BLaER1 (cell line): ENCODE results near the gene GPR39.

ENCODE experiments used
- H3K27ac ChIP-seq: shearing (Covaris generic); formaldehyde crosslinking; 2 replicates; pipeline ENCODE4 v1.8.1; 2022
- H3K27me3 ChIP-seq: shearing (Covaris generic); formaldehyde crosslinking; 2 replicates; pipeline ENCODE4 v1.8.1; 2022
- H3K36me3 ChIP-seq: shearing (Covaris generic); formaldehyde crosslinking; 2 replicates; pipeline ENCODE4 v1.8.1; 2022
- H3K4me1 ChIP-seq: shearing (Covaris generic); formaldehyde crosslinking; 2 replicates; pipeline ENCODE4 v1.8.1; 2022
- H3K4me2 ChIP-seq: shearing (Covaris generic); formaldehyde crosslinking; 2 replicates; pipeline ENCODE4 v1.8.1; 2022
- H3K4me3 ChIP-seq: shearing (Covaris generic); formaldehyde crosslinking; 2 replicates; pipeline ENCODE4 v1.8.1; 2022
- H3K9ac ChIP-seq: shearing (Covaris generic); formaldehyde crosslinking; 2 replicates; pipeline ENCODE4 v1.8.1; 2022
- H3K9me3 ChIP-seq: shearing (Covaris generic); formaldehyde crosslinking; 2 replicates; pipeline ENCODE4 v1.8.1; 2022
- H4K20me1 ChIP-seq: shearing (Covaris generic); formaldehyde crosslinking; 2 replicates; pipeline ENCODE4 v1.8.1; 2022
- Cebpa-rat ChIP-seq: shearing (Covaris generic); IDR thresholded peaks from 2 replicates; pipeline ENCODE4 v1.8.1; 2022

The GPR39 gene

GRCh38 chr2:132604561-132604960 lies 188.0 kb downstream of the GPR39 start:
- H3K4me1 ChIP-seq = no peaks in the 10 kb centered on the region
- no peak overlapping the region for H3K4me2 ChIP-seq
- no peak overlapping the region for H3K9ac ChIP-seq

GRCh38 chr2:132605236-132606180 lies 188.9 kb downstream of the GPR39 start:
- H3K27ac ChIP-seq = no peak overlapping the region
- H3K4me1 ChIP-seq = no peaks in the 10 kb centered on the region
- no peaks in the 10 kb centered on the region for H4K20me1 ChIP-seq
- no peaks in the 10 kb centered on the region for H3K36me3 ChIP-seq
- no peaks in the 10 kb centered on the region for H3K9me3 ChIP-seq
- H3K4me2 ChIP-seq = no peak overlapping the region
- no peaks in the 10 kb centered on the region for H3K27me3 ChIP-seq
- no peak overlapping the region for H3K9ac ChIP-seq
- H3K4me3 ChIP-seq = no peak overlapping the region
- no peak for TF ChIP-seq Cebpa-rat

More at GRCh38 chr2:132604561-132604960, 188.0 kb downstream of the GPR39 start:
- Histone ChIP-seq H3K4me3 (no peak overlapping the region), H3K36me3 (no peaks in the 10 kb centered on the region), H3K27ac (no peak overlapping the region), H3K9me3 (no peaks in the 10 kb centered on the region), H3K27me3 (no peaks in the 10 kb centered on the region), H4K20me1 (no peaks in the 10 kb centered on the region)
- no peak for TF ChIP-seq Cebpa-rat

- H3K4me3 ChIP-seq = no peak overlapping the region
- H3K9me3 ChIP-seq = no peaks in the 10 kb centered on the region
- no peaks in the 10 kb centered on the region for H3K4me1 ChIP-seq
- H4K20me1 ChIP-seq = no peaks in the 10 kb centered on the region
- H3K4me2 ChIP-seq = no peak overlapping the region
- no peaks in the 10 kb centered on the region for H3K36me3 ChIP-seq
- H3K27ac ChIP-seq = no peak overlapping the region
- TF ChIP-seq Cebpa-rat = no peak
- H3K9ac ChIP-seq = no peak overlapping the region
- H3K27me3 ChIP-seq = no peaks in the 10 kb centered on the region
Measured at GRCh38 chr2:132606649-132607048, 190.0 kb downstream of the GPR39 start.

GRCh38 chr2:132607426-132608090 lies 191.0 kb downstream of the GPR39 start:
- Histone ChIP-seq H3K36me3 (no peaks in the 10 kb centered on the region), H3K9me3 (no peaks in the 10 kb centered on the region), H3K4me3 (no peak overlapping the region), H3K9ac (no peak overlapping the region), H3K27me3 (no peaks in the 10 kb centered on the region), H3K27ac (no peak overlapping the region), H3K4me2 (no peak overlapping the region), H4K20me1 (no peaks in the 10 kb centered on the region), H3K4me1 (no peaks in the 10 kb centered on the region)
- TF ChIP-seq Cebpa-rat = no peak

GRCh38 chr2:132608311-132608710 lies 191.7 kb downstream of the GPR39 start:
- no peak overlapping the region for H3K4me2 ChIP-seq
- H3K4me3 ChIP-seq = no peak overlapping the region
- H3K27me3 ChIP-seq = no peaks in the 10 kb centered on the region
- no peaks in the 10 kb centered on the region for H3K36me3 ChIP-seq
- no peaks in the 10 kb centered on the region for H4K20me1 ChIP-seq
- no peak for TF ChIP-seq Cebpa-rat
- no peaks in the 10 kb centered on the region for H3K4me1 ChIP-seq
- no peak overlapping the region for H3K9ac ChIP-seq
- no peaks in the 10 kb centered on the region for H3K9me3 ChIP-seq
- H3K27ac ChIP-seq = no peak overlapping the region

- H3K36me3 ChIP-seq = no peaks in the 10 kb centered on the region
- H3K9ac ChIP-seq = no peak overlapping the region
- H3K4me2 ChIP-seq = no peak overlapping the region
- H3K4me3 ChIP-seq = no peak overlapping the region
- no peak overlapping the region for H3K27ac ChIP-seq
- H3K27me3 ChIP-seq = no peaks in the 10 kb centered on the region
- H3K4me1 ChIP-seq = no peaks in the 10 kb centered on the region
- no peak for TF ChIP-seq Cebpa-rat
- no peaks in the 10 kb centered on the region for H3K9me3 ChIP-seq
- H4K20me1 ChIP-seq = no peaks in the 10 kb centered on the region
Measured at GRCh38 chr2:132609101-132609890, 192.7 kb downstream of the GPR39 start.

GRCh38 chr2:132611719-132612118 lies 195.1 kb downstream of the GPR39 start:
- H4K20me1 ChIP-seq = no peaks in the 10 kb centered on the region
- no peak overlapping the region for H3K4me2 ChIP-seq
- no peak for TF ChIP-seq Cebpa-rat
- no peaks in the 10 kb centered on the region for H3K4me1 ChIP-seq
- no peaks in the 10 kb centered on the region for H3K27me3 ChIP-seq
- H3K4me3 ChIP-seq = no peak overlapping the region
- H3K27ac ChIP-seq = no peak overlapping the region
- no peaks in the 10 kb centered on the region for H3K9me3 ChIP-seq
- H3K36me3 ChIP-seq = no peaks in the 10 kb centered on the region
- no peak overlapping the region for H3K9ac ChIP-seq

GRCh38 chr2:132615329-132616085 lies 198.9 kb downstream of the GPR39 start:
- no peak for TF ChIP-seq Cebpa-rat
- no peaks in the 10 kb centered on the region for H3K36me3 ChIP-seq
- H3K27ac ChIP-seq = no peak overlapping the region
- no peak overlapping the region for H3K9ac ChIP-seq
- no peak overlapping the region for H3K4me3 ChIP-seq
- no peak overlapping the region for H3K4me2 ChIP-seq
- H4K20me1 ChIP-seq = no peaks in the 10 kb centered on the region
- no peaks in the 10 kb centered on the region for H3K27me3 ChIP-seq
- H3K9me3 ChIP-seq = no peaks in the 10 kb centered on the region
- peaks cover 6% of the 10 kb centered on the region for H3K4me1 ChIP-seq

GRCh38 chr2:132617989-132618388 lies 201.4 kb downstream of the GPR39 start:
- no peak overlapping the region for H3K4me3 ChIP-seq
- no peaks in the 10 kb centered on the region for H4K20me1 ChIP-seq
- H3K9me3 ChIP-seq = no peaks in the 10 kb centered on the region

More at GRCh38 chr2:132617989-132618388, 201.4 kb downstream of the GPR39 start:
- TF ChIP-seq Cebpa-rat = no peak
- Histone ChIP-seq H3K9ac (no peak overlapping the region), H3K36me3 (no peaks in the 10 kb centered on the region), H3K4me2 (no peak overlapping the region), H3K4me1 (peaks cover 7% of the 10 kb centered on the region), H3K27ac (no peak overlapping the region), H3K27me3 (no peaks in the 10 kb centered on the region)
